ENCODE measurements around the gene VOPP1. TPM values are rescaled to one million over a fixed set of nuclear protein-coding genes. Genes with fewer than 3 reads are reported as not detected.

Gene VOPP1
- total RNA-seq, 1 experiment from 2014 or later = 60.2 TPM

DNA sequence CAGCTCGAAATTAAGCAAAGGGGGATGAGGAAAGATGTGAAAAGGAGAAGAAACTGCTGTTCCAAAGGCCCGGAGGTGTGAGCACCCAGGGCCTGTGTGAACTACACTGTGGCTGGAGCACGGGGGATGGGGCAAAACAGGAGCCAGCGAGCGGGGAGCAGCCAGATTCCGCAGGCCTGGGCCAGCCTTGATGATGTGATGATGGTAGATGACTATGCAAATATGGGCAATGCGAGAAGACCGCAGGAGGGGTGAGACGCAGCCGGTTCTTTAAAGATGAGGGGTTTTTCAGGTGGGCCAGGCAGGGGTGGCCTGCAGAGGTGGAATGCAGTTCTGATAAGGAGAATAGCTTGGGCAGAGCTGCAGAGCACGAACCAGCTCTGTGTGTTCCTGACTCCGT, 145.6 kb downstream of the VOPP1 start:
- H3K79me2 ChIP-seq (ENCODE audit: low read length) = no peaks in the 10 kb centered on the region
- CTCF ChIA-PET = no interaction called here
- ATAC-seq = no peak

DNA sequence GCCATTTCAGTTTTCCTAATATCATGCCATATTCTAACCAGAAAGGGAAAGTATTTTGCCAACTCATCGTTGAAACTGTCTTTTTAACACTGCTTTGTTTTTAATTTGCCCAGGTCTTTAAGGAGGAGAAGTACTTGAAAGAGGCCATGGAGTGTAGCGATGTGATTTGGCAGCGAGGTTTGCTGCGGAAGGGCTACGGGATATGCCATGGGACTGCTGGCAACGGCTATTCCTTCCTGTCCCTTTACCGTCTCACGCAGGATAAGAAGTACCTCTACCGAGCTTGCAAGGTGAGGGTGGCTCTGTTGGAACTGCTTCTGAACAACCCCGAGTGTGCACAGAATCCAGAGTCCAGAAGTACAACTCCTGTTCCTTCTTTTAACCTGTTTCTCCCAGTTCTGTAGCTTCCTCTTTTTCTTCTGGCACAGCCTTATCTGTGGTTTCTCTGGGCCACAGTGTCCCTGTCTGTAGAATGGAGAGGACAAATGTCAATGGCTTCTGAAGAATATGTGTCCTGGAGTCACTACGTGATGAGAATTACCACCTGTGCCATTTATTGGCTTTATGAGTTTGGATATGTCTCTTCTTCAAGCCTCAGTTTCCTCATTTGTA, 147.1 kb downstream of the VOPP1 start:
- no peaks in the 10 kb centered on the region for H4K20me1 ChIP-seq (ENCODE audit: low read length)
- POLR2A ChIA-PET (ENCODE audit: unreplicated experiment) = no interaction called here

More for the DNA sequence above, 145.6 kb downstream of the VOPP1 start:
- intact Hi-C loops (cut with micrococcal nuclease) = no loop called here
- Histone ChIP-seq H2AFZ (ENCODE audit: low read length) (no peak overlapping the region), H3K9ac (ENCODE audit: low read length) (no peak overlapping the region), H3K36me3 (ENCODE audit: low read depth, low read length) (no peaks in the 10 kb centered on the region), H3K27ac (ENCODE audit: low read length) (no peak overlapping the region), H3K4me3 (ENCODE audit: low read length) (no peak overlapping the region), H3K9me3 (ENCODE audit: low read length) (no peaks in the 10 kb centered on the region), H3K4me1 (ENCODE audit: insufficient read depth, low read length) (no peaks in the 10 kb centered on the region), H3F3A (ENCODE audit: low read length, unreplicated experiment) (no peaks in the 10 kb centered on the region), H3K4me2 (ENCODE audit: low read length) (no peak overlapping the region), H3K9me2 (replicated peaks; ENCODE audit: low read length) (no peaks in the 10 kb centered on the region), H3K27me3 (ENCODE audit: low read length) (no peaks in the 10 kb centered on the region), H4K20me1 (ENCODE audit: low read length) (no peaks in the 10 kb centered on the region)
- BruUV-seq (replicated peaks) = no TSS peak
- no peak for TF ChIP-seq EZH2 (IDR thresholded peaks at IDR 0.05; ENCODE audit: low read length, unreplicated experiment)
- TF ChIP-seq, protein P1, sequence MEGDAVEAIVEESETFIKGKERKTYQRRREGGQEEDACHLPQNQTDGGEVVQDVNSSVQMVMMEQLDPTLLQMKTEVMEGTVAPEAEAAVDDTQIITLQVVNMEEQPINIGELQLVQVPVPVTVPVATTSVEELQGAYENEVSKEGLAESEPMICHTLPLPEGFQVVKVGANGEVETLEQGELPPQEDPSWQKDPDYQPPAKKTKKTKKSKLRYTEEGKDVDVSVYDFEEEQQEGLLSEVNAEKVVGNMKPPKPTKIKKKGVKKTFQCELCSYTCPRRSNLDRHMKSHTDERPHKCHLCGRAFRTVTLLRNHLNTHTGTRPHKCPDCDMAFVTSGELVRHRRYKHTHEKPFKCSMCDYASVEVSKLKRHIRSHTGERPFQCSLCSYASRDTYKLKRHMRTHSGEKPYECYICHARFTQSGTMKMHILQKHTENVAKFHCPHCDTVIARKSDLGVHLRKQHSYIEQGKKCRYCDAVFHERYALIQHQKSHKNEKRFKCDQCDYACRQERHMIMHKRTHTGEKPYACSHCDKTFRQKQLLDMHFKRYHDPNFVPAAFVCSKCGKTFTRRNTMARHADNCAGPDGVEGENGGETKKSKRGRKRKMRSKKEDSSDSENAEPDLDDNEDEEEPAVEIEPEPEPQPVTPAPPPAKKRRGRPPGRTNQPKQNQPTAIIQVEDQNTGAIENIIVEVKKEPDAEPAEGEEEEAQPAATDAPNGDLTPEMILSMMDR (conservative IDR thresholded peaks at IDR 0.05; ENCODE audit: low read depth, low read length) = no peak
- TF ChIP-seq EZH2phosphoT487 (IDR thresholded peaks at IDR 0.05; ENCODE audit: borderline replicate concordance, low read length) = no peak
- POLR2A ChIA-PET (ENCODE audit: unreplicated experiment) = no interaction called here
- no peak for DNase-seq

DNA sequence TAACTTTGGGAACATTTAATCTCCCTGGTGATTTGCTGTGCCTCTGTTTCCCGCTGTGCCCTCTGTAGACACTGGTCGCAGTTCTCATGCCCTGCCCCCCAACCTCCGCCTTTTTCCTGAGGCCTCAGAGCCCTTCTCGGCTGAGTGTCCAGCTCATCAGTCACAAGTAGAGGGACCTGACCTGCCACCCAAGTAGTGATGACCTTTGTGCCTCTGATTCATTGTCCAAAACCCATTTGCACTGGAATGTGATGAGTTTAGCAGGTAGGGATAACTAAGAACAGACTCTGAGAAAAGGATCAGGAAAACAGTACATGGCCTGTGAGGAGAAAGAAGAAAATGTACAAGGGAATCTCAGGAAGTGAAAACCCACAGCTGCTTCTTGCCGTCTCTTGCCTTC, 148.4 kb downstream of the VOPP1 start:
- H3K36me3 ChIP-seq (ENCODE audit: low read depth, low read length) = no peaks in the 10 kb centered on the region
- intact Hi-C loops (cut with micrococcal nuclease) = no loop called here
- TF ChIP-seq EZH2phosphoT487 (IDR thresholded peaks at IDR 0.05; ENCODE audit: borderline replicate concordance, low read length) (no peak), EZH2 (IDR thresholded peaks at IDR 0.05; ENCODE audit: low read length, unreplicated experiment) (no peak)
- TF ChIP-seq, protein P1 (conservative IDR thresholded peaks at IDR 0.05; ENCODE audit: low read depth, low read length) = no peak
- BruUV-seq (replicated peaks) = no TSS peak
- no peaks in the 10 kb centered on the region for H3K79me2 ChIP-seq (ENCODE audit: low read length)
- H3K4me1 ChIP-seq (ENCODE audit: insufficient read depth, low read length) = peaks cover 7% of the 10 kb centered on the region
- H3K27me3 ChIP-seq (ENCODE audit: low read length) = no peaks in the 10 kb centered on the region
- ChIA-PET POLR2A (ENCODE audit: unreplicated experiment) (no interaction called here), CTCF (no interaction called here)
- no peak overlapping the region for H3K9ac ChIP-seq (ENCODE audit: low read length)
- H4K20me1 ChIP-seq (ENCODE audit: low read length) = no peaks in the 10 kb centered on the region
- H3K4me2 ChIP-seq (ENCODE audit: low read length) = no peak overlapping the region
- no peak overlapping the region for H3K4me3 ChIP-seq (ENCODE audit: low read length)
- DNase-seq (no peak), ATAC-seq (no peak)
- H3F3A ChIP-seq (ENCODE audit: low read length, unreplicated experiment) = no peaks in the 10 kb centered on the region
- no peak overlapping the region for H2AFZ ChIP-seq (ENCODE audit: low read length)
- H3K27ac ChIP-seq (ENCODE audit: low read length) = no peak overlapping the region
- H3K9me3 ChIP-seq (ENCODE audit: low read length) = no peaks in the 10 kb centered on the region
- H3K9me2 ChIP-seq (replicated peaks; ENCODE audit: low read length) = no peaks in the 10 kb centered on the region

More for the DNA sequence above, 147.1 kb downstream of the VOPP1 start:
- Histone ChIP-seq H3K4me1 (ENCODE audit: insufficient read depth, low read length) (peaks cover 7% of the 10 kb centered on the region), H3K9ac (ENCODE audit: low read length) (no peak overlapping the region), H3K4me2 (ENCODE audit: low read length) (no peak overlapping the region), H3K9me3 (ENCODE audit: low read length) (no peaks in the 10 kb centered on the region), H3K79me2 (ENCODE audit: low read length) (no peaks in the 10 kb centered on the region), H3K9me2 (replicated peaks; ENCODE audit: low read length) (no peaks in the 10 kb centered on the region), H3K27ac (ENCODE audit: low read length) (no peak overlapping the region), H2AFZ (ENCODE audit: low read length) (no peak overlapping the region), H3K27me3 (ENCODE audit: low read length) (no peaks in the 10 kb centered on the region), H3F3A (ENCODE audit: low read length, unreplicated experiment) (no peaks in the 10 kb centered on the region), H3K36me3 (ENCODE audit: low read depth, low read length) (no peaks in the 10 kb centered on the region), H3K4me3 (ENCODE audit: low read length) (no peak overlapping the region)
- intact Hi-C loops (cut with micrococcal nuclease) = no loop called here
- no peak for ATAC-seq
- BruUV-seq (replicated peaks) = no TSS peak
- CTCF ChIA-PET = interaction anchor here (0.7 kb wide), 1 partner anchor 120 kb away, joined by 3 read pairs; no protein-coding TSS in a partner anchor
- no peak for DNase-seq
- TF ChIP-seq EZH2 (IDR thresholded peaks at IDR 0.05; ENCODE audit: low read length, unreplicated experiment) (no peak), EZH2phosphoT487 (IDR thresholded peaks at IDR 0.05; ENCODE audit: borderline replicate concordance, low read length) (no peak)
- TF ChIP-seq, protein P1 (conservative IDR thresholded peaks at IDR 0.05; ENCODE audit: low read depth, low read length) = no peak
